H1 (cell line): ENCODE data around the gene PRTN3. TPM values are rescaled to one million over a fixed set of nuclear protein-coding genes. Genes with fewer than 3 reads are reported as not detected.

Experiments used
- CTCF ChIA-PET: fragments of 300-600 bp; sonication (Branson Sonifier 250); formaldehyde crosslinking; loops from one replicate; lab custom pipeline; 2021; ENCODE audit not compliant: partially characterized antibody; lab: Charles Lee
- POLR2A ChIA-PET: fragments of 300-600 bp; sonication (Branson Sonifier 250); formaldehyde crosslinking; loops from one replicate; lab custom pipeline; 2021; ENCODE audit warnings: inconsistent platforms; ENCODE audit not compliant: partially characterized antibody; lab: Charles Lee
- DNase-seq, 2 experiments: peaks; one replicate each; pipeline versions ENCODE4 v3.0.0 to v3.0.0-alpha.2; 2010 to 2022; ENCODE audit warnings: low spot score in 2 of 2, low read depth in 1 of 2, mixed read lengths in 1 of 2
- FAIRE-seq: peaks from 2 replicates; lab custom pipeline; 2011; peaks lifted over from hg19 to GRCh38; lab: Jason Lieb, UNC
- H2AFZ ChIP-seq: 2 replicates; pipeline ENCODE4 v1.8.1; 2012; ENCODE audit warnings: low read length, inconsistent platforms
- H2AK5ac ChIP-seq: 2 replicates; pipeline ENCODE4 v1.6.1; 2013; ENCODE audit warnings: low read depth, low read length
- H2BK120ac ChIP-seq: replicated peaks from 2 replicates; pipeline ENCODE3; 2013; ENCODE audit warnings: low read depth, low read length, inconsistent platforms
- H2BK12ac ChIP-seq: 2 replicates; pipeline ENCODE4 v1.6.1; 2013; ENCODE audit warnings: low read depth, low read length
- H2BK15ac ChIP-seq: 2 replicates; pipeline ENCODE4 v1.6.1; 2013; ENCODE audit warnings: low read length
- H2BK20ac ChIP-seq: 2 replicates; pipeline ENCODE4 v1.6.1; 2013; ENCODE audit warnings: low read length
- H2BK5ac ChIP-seq: 2 replicates; pipeline ENCODE4 v1.6.1; 2013; ENCODE audit warnings: low read depth, low read length
- H3K14ac ChIP-seq: 2 replicates; pipeline ENCODE4 v1.6.1; 2013; ENCODE audit warnings: inconsistent platforms; ENCODE audit not compliant: insufficient read length
- H3K18ac ChIP-seq: 2 replicates; pipeline ENCODE4 v1.6.1; 2013; ENCODE audit warnings: low read length; ENCODE audit errors: extremely low read depth
- H3K23ac ChIP-seq: 2 replicates; pipeline ENCODE4 v1.6.1; 2013; ENCODE audit warnings: inconsistent platforms; ENCODE audit not compliant: insufficient read length
- H3K23me2 ChIP-seq: 2 replicates; pipeline ENCODE4 v1.6.1; 2013; ENCODE audit warnings: low read depth, low read length
- H3K27ac ChIP-seq: 2 replicates; pipeline ENCODE4 v1.6.1; 2011; ENCODE audit warnings: low read depth, low read length, inconsistent platforms
- H3K27me3 ChIP-seq, 4 experiments: replicated peaks in 1 of 4; 1 replicate in 1 of 4; 2 replicates in 3 of 4; pipeline versions ENCODE4 v1.6.1 to v1.8.1; 2011 to 2013; ENCODE audit warnings: low read length in 3 of 4, mild to moderate bottlenecking in 3 of 4, inconsistent platforms in 2 of 4, mixed read lengths in 2 of 4, moderate library complexity in 1 of 4; ENCODE audit not compliant: control insufficient read depth in 3 of 4, insufficient read depth in 3 of 4; ENCODE audit errors: extremely low read depth in 1 of 4
- H3K36me3 ChIP-seq, 4 experiments: 2 replicates each; pipeline versions ENCODE4 v1.6.1 to v1.8.1; 2011 to 2013; ENCODE audit warnings: mild to moderate bottlenecking in 4 of 4, low read length in 3 of 4, moderate library complexity in 2 of 4, control low read depth in 1 of 4, inconsistent platforms in 1 of 4; ENCODE audit not compliant: insufficient read depth in 4 of 4, control insufficient read depth in 2 of 4
- H3K4ac ChIP-seq: replicated peaks from 2 replicates; pipeline ENCODE3; 2013; ENCODE audit warnings: low read length, low read depth, mixed read lengths, inconsistent platforms; ENCODE audit not compliant: insufficient read length
- H3K4me1 ChIP-seq, 4 experiments: replicated peaks in 1 of 4; 1 replicate in 1 of 4; 2 replicates in 3 of 4; pipeline versions ENCODE4 v1.6.1 to v1.8.1; 2011 to 2013; ENCODE audit warnings: low read length in 3 of 4, inconsistent platforms in 2 of 4, mixed read lengths in 1 of 4; ENCODE audit not compliant: insufficient read depth in 4 of 4, control insufficient read depth in 3 of 4
- H3K4me2 ChIP-seq, 2 experiments: 2 replicates each; pipeline versions ENCODE4 v1.6.1 to v1.8.1; 2011 to 2013; ENCODE audit warnings: low read depth in 2 of 2, low read length in 2 of 2, control low read depth in 1 of 2, inconsistent platforms in 1 of 2, mild to moderate bottlenecking in 1 of 2; ENCODE audit not compliant: insufficient read depth in 1 of 2
- H3K4me3 ChIP-seq, 4 experiments: fragments of 200-600, 300-600 bp in 1 of 4; sonication (generic), shearing (Covaris generic), sonication (Bioruptor Twin) in 1 of 4; 2 replicates each; pipeline versions ENCODE4 v1.5.1 to v1.8.1; 2011 to 2016; ENCODE audit warnings: low read length in 4 of 4, low read depth in 3 of 4, control low read depth in 2 of 4, inconsistent platforms in 2 of 4, mild to moderate bottlenecking in 2 of 4, mixed read lengths in 1 of 4, moderate library complexity in 1 of 4; ENCODE audit not compliant: insufficient read depth in 2 of 4; ENCODE audit errors: extremely low read depth in 1 of 4
- H3K56ac ChIP-seq: replicated peaks from 2 replicates; pipeline ENCODE3; 2013; ENCODE audit warnings: low read depth, mild to moderate bottlenecking, mixed read lengths, low read length, inconsistent platforms; ENCODE audit not compliant: insufficient read length
- H3K79me1 ChIP-seq: 2 replicates; pipeline ENCODE4 v1.6.1; 2013; ENCODE audit warnings: low read depth, low read length, control low read depth
- H3K79me2 ChIP-seq, 2 experiments: 2 replicates each; pipeline versions ENCODE4 v1.6.1 to v1.8.1; 2012 to 2013; ENCODE audit warnings: low read length in 2 of 2, mild to moderate bottlenecking in 2 of 2, inconsistent platforms in 1 of 2; ENCODE audit not compliant: insufficient read depth in 2 of 2, control insufficient read depth in 1 of 2
- H3K9ac ChIP-seq, 4 experiments: replicated peaks in 1 of 4; 1 replicate in 1 of 4; 2 replicates in 3 of 4; pipeline versions ENCODE4 v1.6.1 to v1.8.1; 2011 to 2013; ENCODE audit warnings: low read depth in 3 of 4, low read length in 3 of 4, control low read depth in 2 of 4, mild to moderate bottlenecking in 2 of 4, moderate library complexity in 2 of 4, inconsistent platforms in 1 of 4; ENCODE audit errors: extremely low read depth in 1 of 4
- H3K9me3 ChIP-seq, 2 experiments: 2 replicates each; pipeline versions ENCODE4 v1.6.1 to v1.8.1; 2012 to 2013; ENCODE audit warnings: mild to moderate bottlenecking in 2 of 2, moderate library complexity in 2 of 2, control low read depth in 1 of 2, inconsistent platforms in 1 of 2, low read depth in 1 of 2, low read length in 1 of 2, mixed read lengths in 1 of 2; ENCODE audit not compliant: insufficient read depth in 2 of 2
- H4K20me1 ChIP-seq, 2 experiments: replicated peaks in 1 of 2; 2 replicates each; pipeline versions ENCODE3 to v1.8.1; 2011 to 2013; ENCODE audit warnings: inconsistent platforms in 2 of 2, low read length in 2 of 2, mild to moderate bottlenecking in 1 of 2; ENCODE audit not compliant: insufficient read depth in 2 of 2, control insufficient read depth in 1 of 2
- H4K5ac ChIP-seq: 2 replicates; pipeline ENCODE4 v1.6.1; 2013; ENCODE audit warnings: low read length, low read depth, mixed read lengths, inconsistent platforms; ENCODE audit not compliant: insufficient read length
- H4K8ac ChIP-seq: 2 replicates; pipeline ENCODE4 v1.8.0; 2013; ENCODE audit warnings: mild to moderate bottlenecking, moderate library complexity, low read length, inconsistent platforms; ENCODE audit not compliant: insufficient read depth; ENCODE audit errors: extremely low read depth
- H4K91ac ChIP-seq: replicated peaks from 2 replicates; pipeline ENCODE3; 2013; ENCODE audit warnings: low read length, mixed read lengths, inconsistent platforms; ENCODE audit not compliant: insufficient read length
- BACH1 ChIP-seq: IDR thresholded peaks from 2 replicates; pipeline ENCODE4 v1.6.1; 2012; ENCODE audit warnings: low read length, improper control_type of control experiment
- CBX5 ChIP-seq: fragments of 300-800, 300-1000 bp; sonication (generic); IDR thresholded peaks from 2 replicates; pipeline ENCODE4 v1.7.1; 2016; ENCODE audit warnings: antibody characterized with exemption, low read length, low read depth
- KDM4A ChIP-seq: IDR thresholded peaks from one replicate; pipeline ENCODE4 v1.7.1; 2012; ENCODE audit warnings: low read depth, mild to moderate bottlenecking, moderate library complexity, low read length, inconsistent platforms; ENCODE audit not compliant: severe bottlenecking
- KDM5A ChIP-seq: fragments of 200-600 bp; IDR thresholded peaks from 2 replicates; pipeline ENCODE4 v1.7.1; 2012; ENCODE audit warnings: mild to moderate bottlenecking, low read length, inconsistent platforms, mixed read lengths
- RAD21 ChIP-seq, 2 experiments: IDR thresholded peaks in 1 of 2; conservative IDR thresholded peaks in 1 of 2; 2 replicates each; pipeline ENCODE4 v1.6.1; 2011; ENCODE audit warnings: low read depth in 2 of 2, low read length in 2 of 2, improper control_type of control experiment in 1 of 2, inconsistent platforms in 1 of 2, mild to moderate bottlenecking in 1 of 2, moderate library complexity in 1 of 2
- SP1 ChIP-seq: IDR thresholded peaks from 2 replicates; pipeline ENCODE4 v1.6.1; 2011; ENCODE audit warnings: low read depth, low read length
- YY1 ChIP-seq: IDR thresholded peaks from 2 replicates; pipeline ENCODE4 v1.6.1; 2011; ENCODE audit warnings: low read depth, mild to moderate bottlenecking, low read length
- WGBS, 2 experiments: shearing (Covaris generic) in 1 of 2; methylation state at CpG; one replicate each; pipeline versions ENCODE4 v1.1.6 to v1.1.7; 2013 to 2015; ENCODE audit warnings: low lambda C conversion rate in 2 of 2, mixed read lengths in 2 of 2, inconsistent platforms in 1 of 2, low coverage in 1 of 2, missing lambda C conversion rate in 1 of 2; ENCODE audit not compliant: insufficient replicate concordance in 2 of 2, insufficient coverage in 1 of 2, insufficient read length in 1 of 2; ENCODE audit errors: extremely low coverage in 1 of 2, missing lambda C conversion rate in 1 of 2; 5-methylcytosine and 5-hydroxymethylcytosine counted together
- polyA plus RNA-seq, 7 experiments: library from polyadenylated mRNA; depleted of rRNA in 3 of 7; stranded (reverse) in 5 of 7; unstranded in 2 of 7; fragments of >200 nt in 5 of 7; fragments of 200-250 nt in 2 of 7; gene quantifications; 1 replicate in 5 of 7; 2 replicates in 1 of 7; 4 replicates in 1 of 7; pipeline versions ENCODE4 v1.2.1 to v1.2.3, GENCODE V29; 2011 to 2013; ENCODE audit warnings: missing spikeins in 2 of 7, mixed read lengths in 2 of 7
- total RNA-seq: library from RNA; stranded (reverse); fragmentation: NEBNext Ultra II Directional; extraction: Animal tissue kit (Norgen Biotek cat#: 25700); gene quantifications from 2 replicates; pipeline ENCODE4 v1.2.1, GENCODE V29; 2021

PRTN3 gene
- total and polyA plus RNA-seq, 2 of the 8 experiments (the other 6 are each of a cell fraction or from before 2014, with no cell fraction given), result 0.39 to 2.1 TPM

- WGBS, 2 experiments, result 91% methylated on average over 41 of the region's 51 CpGs; no CpG with 5 or more reads in 1 of the 2 experiments
- H2BK12ac ChIP-seq, result no peak overlapping the region
- no peaks in the 10 kb centered on the region for H3K79me1 ChIP-seq
- no peak overlapping the region for H4K8ac ChIP-seq
- no peaks in the 10 kb centered on the region for H3K4me1 ChIP-seq
- H4K5ac ChIP-seq, result no peak overlapping the region
- no peak overlapping the region for H2BK15ac ChIP-seq
- no peak overlapping the region for H2BK5ac ChIP-seq
- H3K56ac ChIP-seq, result no peak overlapping the region
- H3K23me2 ChIP-seq, result no peaks in the 10 kb centered on the region
- no peak for DNase-seq
- H4K91ac ChIP-seq, result no peak overlapping the region
- H3K27me3 ChIP-seq, result no peaks in the 10 kb centered on the region
- H3K27ac ChIP-seq, result no peak overlapping the region
- ChIA-PET CTCF (no interaction called here), POLR2A (no interaction called here)
- no peak overlapping the region for H3K18ac ChIP-seq
- H3K4me2 ChIP-seq, result no peak overlapping the region
- H3K79me2 ChIP-seq, result no peaks in the 10 kb centered on the region
- H3K9ac ChIP-seq, result no peak overlapping the region
- TF ChIP-seq YY1 (no peak), BACH1 (no peak), KDM5A (no peak), SP1 (no peak), KDM4A (no peak), CBX5 (no peak), RAD21 (IDR thresholded peaks at IDR 0.05 in 1 of 2, conservative IDR thresholded peaks at IDR 0.05 in 1 of 2; ENCODE audit: low read depth in 2 of 2, low read length in 2 of 2) (no peak)
- FAIRE-seq, result no peak
- peaks cover 5 to 10% of the 10 kb centered on the region in 2 experiments for H4K20me1 ChIP-seq
- no peak overlapping the region for H2AFZ ChIP-seq
- peaks cover 0 to 27% (median 8%) of the 10 kb centered on the region in 4 experiments; a peak in 4 of 8 replicates for H3K36me3 ChIP-seq
- H3K4me3 ChIP-seq, result no peak overlapping the region
- H3K9me3 ChIP-seq, result no peaks in the 10 kb centered on the region
- no peak overlapping the region for H3K23ac ChIP-seq
- H3K4ac ChIP-seq, result no peak overlapping the region
- no peak overlapping the region for H2BK20ac ChIP-seq
- no peak overlapping the region for H2BK120ac ChIP-seq
- H2AK5ac ChIP-seq, result no peak overlapping the region
- no peak overlapping the region for H3K14ac ChIP-seq
Measured at GRCh38 chr19:884420-885211, 43.8 kb downstream of the PRTN3 start.
